SK-N-SH (cell line): ENCODE measurements around the gene ALPI. TPM values are rescaled to one million over a fixed set of nuclear protein-coding genes. Genes with fewer than 3 reads are reported as not detected.

Source experiments
- CTCF ChIA-PET: fragments of 300-600, 350-600 bp; formaldehyde crosslinking; extraction: SDS; loops from one replicate; lab custom pipeline; 2021; lab: Yijun Ruan, JAX
- POLR2A ChIA-PET: fragments of 350-600 bp; sonication (Branson Sonifier 250); formaldehyde crosslinking; extraction: SDS; loops from one replicate; lab custom pipeline; 2020; ENCODE audit warnings: antibody characterized with exemption, inconsistent platforms; lab: Yijun Ruan, JAX
- DNase-seq: peaks from one replicate; pipeline ENCODE4 v3.0.0; 2012
- H2AFZ ChIP-seq: fragments of 200-600 bp; sonication (generic); 2 replicates; pipeline ENCODE4 v1.8.1; 2016; ENCODE audit warnings: antibody characterized with exemption, mild to moderate bottlenecking, low read depth
- H3F3A ChIP-seq: fragments of 200-600 bp; sonication (generic); replicated peaks from 2 replicates; pipeline ENCODE3; 2016; ENCODE audit warnings: antibody characterized with exemption, mild to moderate bottlenecking; ENCODE audit not compliant: insufficient read depth
- H3K27ac ChIP-seq, 2 experiments: fragments of 200-500 bp in 1 of 2; fragments of 200-600 bp in 1 of 2; sonication (Bioruptor generic) in 1 of 2; sonication (generic), shearing (Covaris generic) in 1 of 2; 2 replicates each; pipeline versions ENCODE4 v1.5.1 to v1.6.1; 2014 to 2016; ENCODE audit warnings: low read depth in 2 of 2, inconsistent platforms in 1 of 2, low read length in 1 of 2, mild to moderate bottlenecking in 1 of 2, mixed read lengths in 1 of 2
- H3K27me3 ChIP-seq: fragments of 200-600 bp; sonication (generic), shearing (Covaris generic); 2 replicates; pipeline ENCODE4 v1.6.1; 2016; ENCODE audit warnings: mixed run types; ENCODE audit not compliant: insufficient read depth
- H3K36me3 ChIP-seq, 2 experiments: fragments of 200-500 bp in 1 of 2; fragments of 200-600 bp in 1 of 2; sonication (Bioruptor generic) in 1 of 2; sonication (generic) in 1 of 2; replicated peaks in 1 of 2; 2 replicates each; pipeline versions ENCODE3 to v1.5.1; 2014 to 2016; ENCODE audit warnings: low read length in 1 of 2, mild to moderate bottlenecking in 1 of 2; ENCODE audit not compliant: insufficient read depth in 2 of 2, control insufficient read depth in 1 of 2
- H3K4me1 ChIP-seq, 2 experiments: fragments of 200-500 bp in 1 of 2; fragments of 200-600 bp in 1 of 2; sonication (Bioruptor generic) in 1 of 2; sonication (generic), shearing (Covaris generic) in 1 of 2; 2 replicates each; pipeline versions ENCODE4 v1.5.1 to v1.6.1; 2014 to 2016; ENCODE audit warnings: low read depth in 1 of 2, low read length in 1 of 2, mixed run types in 1 of 2; ENCODE audit not compliant: insufficient read depth in 2 of 2, control insufficient read depth in 1 of 2
- H3K4me2 ChIP-seq: fragments of 200-600 bp; sonication (generic), shearing (Covaris generic); 2 replicates; pipeline ENCODE4 v1.6.1; 2017; ENCODE audit warnings: mixed run types
- H3K4me3 ChIP-seq, 2 experiments: fragments of 200-500 bp in 1 of 2; fragments of 200-600 bp in 1 of 2; sonication (Bioruptor generic) in 1 of 2; sonication (generic), shearing (Covaris generic) in 1 of 2; 2 replicates each; pipeline versions ENCODE4 v1.5.1 to v1.8.1; 2014 to 2016; ENCODE audit warnings: low read depth in 2 of 2, inconsistent platforms in 1 of 2, low read length in 1 of 2, mild to moderate bottlenecking in 1 of 2, mixed read lengths in 1 of 2, moderate library complexity in 1 of 2
- H3K79me2 ChIP-seq: fragments of 200-600 bp; sonication (generic); 2 replicates; pipeline ENCODE4 v1.8.1; 2017; ENCODE audit warnings: mild to moderate bottlenecking; ENCODE audit not compliant: insufficient read depth
- H3K9ac ChIP-seq: fragments of 200-600 bp; sonication (generic); 2 replicates; pipeline ENCODE4 v1.6.1; 2017; ENCODE audit warnings: mixed run types
- H3K9me2 ChIP-seq: fragments of 200-600 bp; sonication (generic); 2 replicates; pipeline ENCODE4 v1.6.1; 2017; ENCODE audit warnings: mixed run types
- H3K9me3 ChIP-seq: fragments of 200-600 bp; sonication (generic); 2 replicates; pipeline ENCODE4 v1.6.1; 2017; ENCODE audit warnings: mixed run types, mild to moderate bottlenecking, moderate library complexity
- H4K20me1 ChIP-seq: fragments of 200-600 bp; sonication (generic); 2 replicates; pipeline ENCODE4 v1.6.1; 2017; ENCODE audit warnings: mild to moderate bottlenecking, mixed run types; ENCODE audit not compliant: insufficient read depth
- CHD2 ChIP-seq: fragments of 150-350 bp; IDR thresholded peaks from 2 replicates; pipeline ENCODE4 v1.6.1; 2018; ENCODE audit warnings: low read length; ENCODE audit not compliant: partially characterized antibody
- FOSL2 ChIP-seq: IDR thresholded peaks from 2 replicates; pipeline ENCODE4 v1.4.0; 2012; ENCODE audit warnings: low read depth, mild to moderate bottlenecking, moderate library complexity, borderline replicate concordance
- FOXJ3 ChIP-seq: sonication (generic); formaldehyde crosslinking; IDR thresholded peaks from 2 replicates; pipeline ENCODE4 v1.5.1; 2020; ENCODE audit warnings: mild to moderate bottlenecking, missing genetic modification reagents
- FOXM1 ChIP-seq: IDR thresholded peaks from 2 replicates; pipeline ENCODE4 v1.4.0; 2012; ENCODE audit warnings: low read depth, mild to moderate bottlenecking
- GABPA ChIP-seq: IDR thresholded peaks from 2 replicates; pipeline ENCODE4 v1.4.0; 2012; ENCODE audit warnings: low read depth, mild to moderate bottlenecking
- GATA2 ChIP-seq: sonication (generic); formaldehyde crosslinking; IDR thresholded peaks from 2 replicates; pipeline ENCODE4 v1.5.0; 2020; ENCODE audit warnings: mild to moderate bottlenecking, missing genetic modification reagents
- POLR2AphosphoS5 ChIP-seq: IDR thresholded peaks from 2 replicates; pipeline ENCODE4 v1.6.1; 2012; ENCODE audit warnings: low read depth, low read length
- RAD21 ChIP-seq: IDR thresholded peaks from 2 replicates; pipeline ENCODE4 v1.6.1; 2012; ENCODE audit warnings: mild to moderate bottlenecking, low read length
- RCOR1 ChIP-seq: fragments of 150-350 bp; IDR thresholded peaks from 2 replicates; pipeline ENCODE4 v1.6.1; 2017; ENCODE audit warnings: antibody characterized with exemption, low read length
- RXRA ChIP-seq: IDR thresholded peaks from 2 replicates; pipeline ENCODE4 v1.4.0; 2012; ENCODE audit warnings: low read depth, mild to moderate bottlenecking, borderline replicate concordance
- SMC3 ChIP-seq: IDR thresholded peaks from 2 replicates; pipeline ENCODE4 v1.6.1; 2012; ENCODE audit warnings: low read depth, low read length, improper control_type of control experiment
- TCF12 ChIP-seq: IDR thresholded peaks from 2 replicates; pipeline ENCODE4 v1.4.0; 2012
- WGBS: methylation state at CpG from one replicate; pipeline ENCODE4 v1.1.6; 2017; ENCODE audit warnings: low lambda C conversion rate; 5-methylcytosine and 5-hydroxymethylcytosine counted together
- polyA plus RNA-seq, 3 experiments: library from polyadenylated mRNA; depleted of rRNA; stranded (reverse); fragments of >200 nt; gene quantifications; 2 replicates each; pipeline ENCODE4 v1.2.3, GENCODE V29; 2012
- TF ChIP-seq, protein P1 (sequence below): IDR thresholded peaks from 2 replicates; pipeline ENCODE4 v1.6.1; 2012; ENCODE audit warnings: mild to moderate bottlenecking, low read depth, low read length, moderate library complexity
- TF ChIP-seq, protein P2 (sequence below): fragments of 200-600 bp; sonication (generic); IDR thresholded peaks from 2 replicates; pipeline ENCODE4 v1.6.1; 2017; ENCODE audit warnings: antibody characterized with exemption, mild to moderate bottlenecking, moderate library complexity
- TF ChIP-seq, protein P3 (sequence below): IDR thresholded peaks from 2 replicates; pipeline ENCODE4 v1.4.0; 2012; ENCODE audit warnings: low read depth, borderline replicate concordance
- TF ChIP-seq, protein P4 (sequence below): IDR thresholded peaks from 2 replicates; pipeline ENCODE4; 2012
- TF ChIP-seq, protein P5 (sequence below): IDR thresholded peaks from 2 replicates; pipeline ENCODE4 v1.4.0; 2012; ENCODE audit warnings: low read depth, borderline replicate concordance

ALPI gene
- polyA plus RNA-seq, 1 of the 3 experiments (the other 2 are of a cell fraction), result not detected

DNA sequence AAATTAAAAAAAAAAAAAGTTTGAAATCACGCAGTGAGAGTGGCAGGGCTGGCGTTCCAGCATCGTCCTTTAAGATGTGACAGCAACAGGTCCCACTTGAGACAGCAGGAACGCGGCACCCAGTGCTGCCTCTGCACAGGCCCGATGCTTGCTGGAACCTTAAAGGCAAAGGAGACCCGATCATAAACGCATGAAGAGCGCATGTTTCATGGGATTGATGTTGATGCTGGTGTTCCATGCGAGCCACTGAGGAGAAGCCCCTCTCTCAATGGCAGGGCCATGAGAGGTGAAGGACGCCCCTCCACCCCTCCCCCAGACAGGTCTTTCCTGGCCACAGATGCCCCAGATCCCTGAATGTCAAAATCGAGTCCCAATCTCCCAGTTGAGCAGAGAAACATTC is 17.9 kb upstream of the ALPI start:
- no peaks in the 10 kb centered on the region for H3K27me3 ChIP-seq
- H3K4me3 ChIP-seq, result no peak overlapping the region
- no peaks in the 10 kb centered on the region for H3F3A ChIP-seq
- ChIA-PET CTCF (interaction anchor here (1.9 to 5.0 kb wide), 2 partner anchors 84 to 536 kb away, joined by 4 to 40 read pairs; no protein-coding TSS in a partner anchor), POLR2A (no interaction called here)
- H3K9me3 ChIP-seq, result no peaks in the 10 kb centered on the region
- peak; percentile 17 for DNase-seq
- H3K36me3 ChIP-seq, result no peaks in the 10 kb centered on the region
- 59% methylated on average over 12 of the region's 12 CpGs for WGBS
- H3K9ac ChIP-seq, result no peak overlapping the region
- no peaks in the 10 kb centered on the region for H4K20me1 ChIP-seq
- no peak overlapping the region for H3K27ac ChIP-seq
- no peak overlapping the region for H2AFZ ChIP-seq
- no peaks in the 10 kb centered on the region for H3K9me2 ChIP-seq
- no peaks in the 10 kb centered on the region; a peak in 1 of 4 replicates for H3K4me1 ChIP-seq
- no peaks in the 10 kb centered on the region for H3K79me2 ChIP-seq
- no peak for TF ChIP-seq RCOR1
- TF ChIP-seq, protein P1, sequence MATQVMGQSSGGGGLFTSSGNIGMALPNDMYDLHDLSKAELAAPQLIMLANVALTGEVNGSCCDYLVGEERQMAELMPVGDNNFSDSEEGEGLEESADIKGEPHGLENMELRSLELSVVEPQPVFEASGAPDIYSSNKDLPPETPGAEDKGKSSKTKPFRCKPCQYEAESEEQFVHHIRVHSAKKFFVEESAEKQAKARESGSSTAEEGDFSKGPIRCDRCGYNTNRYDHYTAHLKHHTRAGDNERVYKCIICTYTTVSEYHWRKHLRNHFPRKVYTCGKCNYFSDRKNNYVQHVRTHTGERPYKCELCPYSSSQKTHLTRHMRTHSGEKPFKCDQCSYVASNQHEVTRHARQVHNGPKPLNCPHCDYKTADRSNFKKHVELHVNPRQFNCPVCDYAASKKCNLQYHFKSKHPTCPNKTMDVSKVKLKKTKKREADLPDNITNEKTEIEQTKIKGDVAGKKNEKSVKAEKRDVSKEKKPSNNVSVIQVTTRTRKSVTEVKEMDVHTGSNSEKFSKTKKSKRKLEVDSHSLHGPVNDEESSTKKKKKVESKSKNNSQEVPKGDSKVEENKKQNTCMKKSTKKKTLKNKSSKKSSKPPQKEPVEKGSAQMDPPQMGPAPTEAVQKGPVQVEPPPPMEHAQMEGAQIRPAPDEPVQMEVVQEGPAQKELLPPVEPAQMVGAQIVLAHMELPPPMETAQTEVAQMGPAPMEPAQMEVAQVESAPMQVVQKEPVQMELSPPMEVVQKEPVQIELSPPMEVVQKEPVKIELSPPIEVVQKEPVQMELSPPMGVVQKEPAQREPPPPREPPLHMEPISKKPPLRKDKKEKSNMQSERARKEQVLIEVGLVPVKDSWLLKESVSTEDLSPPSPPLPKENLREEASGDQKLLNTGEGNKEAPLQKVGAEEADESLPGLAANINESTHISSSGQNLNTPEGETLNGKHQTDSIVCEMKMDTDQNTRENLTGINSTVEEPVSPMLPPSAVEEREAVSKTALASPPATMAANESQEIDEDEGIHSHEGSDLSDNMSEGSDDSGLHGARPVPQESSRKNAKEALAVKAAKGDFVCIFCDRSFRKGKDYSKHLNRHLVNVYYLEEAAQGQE, result no peak
- no peak for TF ChIP-seq FOXM1
- no peak overlapping the region for H3K4me2 ChIP-seq

DNA sequence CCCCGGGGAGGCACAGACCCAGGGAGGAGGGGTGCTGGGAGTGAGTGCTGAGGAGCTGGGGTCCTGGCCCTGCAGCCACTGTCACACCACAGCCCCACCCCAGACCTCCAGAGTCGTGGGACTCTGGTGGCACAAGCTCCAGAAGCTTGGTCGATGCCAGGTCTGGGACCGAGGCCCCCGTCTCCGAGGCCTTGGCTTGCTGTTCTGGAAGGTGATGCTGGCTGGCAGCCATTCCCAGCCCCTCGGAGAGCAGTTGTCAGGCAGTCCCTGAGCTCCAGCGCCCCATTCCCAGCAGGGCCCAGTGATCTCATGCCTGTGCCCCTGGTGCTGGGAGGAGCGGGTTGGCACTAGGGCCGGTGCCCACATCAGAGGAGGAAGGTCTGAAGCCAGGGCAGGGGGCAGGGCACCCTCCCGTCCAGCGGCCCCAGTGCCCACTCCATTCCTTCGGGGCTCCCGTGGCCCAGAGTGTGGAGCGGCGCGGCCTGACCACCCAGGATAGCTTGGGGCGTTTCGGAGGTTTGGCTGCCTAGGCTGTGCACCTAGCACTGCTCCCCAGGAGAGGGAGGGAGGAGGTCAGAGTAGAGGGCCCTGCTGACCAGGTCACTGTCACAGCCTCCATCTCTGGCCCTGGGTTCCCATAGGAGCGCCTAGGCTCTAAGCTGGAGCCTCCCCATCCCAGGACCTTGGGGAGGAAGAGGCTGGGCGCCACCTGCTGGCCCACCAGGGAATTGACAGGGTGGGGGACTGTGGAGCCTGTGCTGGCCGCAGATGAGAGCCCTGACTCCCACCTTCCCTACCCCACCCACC is 16.8 kb upstream of the ALPI start:
- DNase-seq, result peak; percentile 70
- ChIA-PET CTCF (interaction anchor here (0.5 to 4.6 kb wide), 35 partner anchors 9 to 639 kb away, joined by 3 to 49 read pairs (median 4); partner anchors contain the start of genes ALPG, ALPI, NPPC and PRSS56), POLR2A (no interaction called here)
- Histone ChIP-seq H3K4me2 (no peak overlapping the region), H3K79me2 (no peaks in the 10 kb centered on the region), H3K9me2 (no peaks in the 10 kb centered on the region), H4K20me1 (no peaks in the 10 kb centered on the region), H3K9me3 (no peaks in the 10 kb centered on the region), H3F3A (no peaks in the 10 kb centered on the region), H3K36me3 (no peaks in the 10 kb centered on the region), H3K9ac (no peak overlapping the region), H2AFZ (no peak overlapping the region), H3K4me3 (no peak overlapping the region), H3K4me1 (no peaks in the 10 kb centered on the region; a peak in 1 of 4 replicates), H3K27ac (no peak overlapping the region), H3K27me3 (no peaks in the 10 kb centered on the region)
- 56% methylated on average over 8 of the region's 22 CpGs for WGBS
- TF ChIP-seq CHD2 (no peak), SMC3 (peak; percentile 7; the same call in 1 of the 2 replicates), RCOR1 (no peak), GABPA (no peak), GATA2 (CRISPR knock-in tag) (no peak), TCF12 (no peak), FOXJ3 (no peak), RXRA (no peak), FOSL2 (no peak), POLR2AphosphoS5 (no peak), RAD21 (peak; percentile 29)
- TF ChIP-seq, protein P2, sequence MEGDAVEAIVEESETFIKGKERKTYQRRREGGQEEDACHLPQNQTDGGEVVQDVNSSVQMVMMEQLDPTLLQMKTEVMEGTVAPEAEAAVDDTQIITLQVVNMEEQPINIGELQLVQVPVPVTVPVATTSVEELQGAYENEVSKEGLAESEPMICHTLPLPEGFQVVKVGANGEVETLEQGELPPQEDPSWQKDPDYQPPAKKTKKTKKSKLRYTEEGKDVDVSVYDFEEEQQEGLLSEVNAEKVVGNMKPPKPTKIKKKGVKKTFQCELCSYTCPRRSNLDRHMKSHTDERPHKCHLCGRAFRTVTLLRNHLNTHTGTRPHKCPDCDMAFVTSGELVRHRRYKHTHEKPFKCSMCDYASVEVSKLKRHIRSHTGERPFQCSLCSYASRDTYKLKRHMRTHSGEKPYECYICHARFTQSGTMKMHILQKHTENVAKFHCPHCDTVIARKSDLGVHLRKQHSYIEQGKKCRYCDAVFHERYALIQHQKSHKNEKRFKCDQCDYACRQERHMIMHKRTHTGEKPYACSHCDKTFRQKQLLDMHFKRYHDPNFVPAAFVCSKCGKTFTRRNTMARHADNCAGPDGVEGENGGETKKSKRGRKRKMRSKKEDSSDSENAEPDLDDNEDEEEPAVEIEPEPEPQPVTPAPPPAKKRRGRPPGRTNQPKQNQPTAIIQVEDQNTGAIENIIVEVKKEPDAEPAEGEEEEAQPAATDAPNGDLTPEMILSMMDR, result peak; percentile 67
- TF ChIP-seq, protein P3, sequence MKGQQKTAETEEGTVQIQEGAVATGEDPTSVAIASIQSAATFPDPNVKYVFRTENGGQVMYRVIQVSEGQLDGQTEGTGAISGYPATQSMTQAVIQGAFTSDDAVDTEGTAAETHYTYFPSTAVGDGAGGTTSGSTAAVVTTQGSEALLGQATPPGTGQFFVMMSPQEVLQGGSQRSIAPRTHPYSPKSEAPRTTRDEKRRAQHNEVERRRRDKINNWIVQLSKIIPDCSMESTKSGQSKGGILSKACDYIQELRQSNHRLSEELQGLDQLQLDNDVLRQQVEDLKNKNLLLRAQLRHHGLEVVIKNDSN, result no peak
- TF ChIP-seq, protein P4, sequence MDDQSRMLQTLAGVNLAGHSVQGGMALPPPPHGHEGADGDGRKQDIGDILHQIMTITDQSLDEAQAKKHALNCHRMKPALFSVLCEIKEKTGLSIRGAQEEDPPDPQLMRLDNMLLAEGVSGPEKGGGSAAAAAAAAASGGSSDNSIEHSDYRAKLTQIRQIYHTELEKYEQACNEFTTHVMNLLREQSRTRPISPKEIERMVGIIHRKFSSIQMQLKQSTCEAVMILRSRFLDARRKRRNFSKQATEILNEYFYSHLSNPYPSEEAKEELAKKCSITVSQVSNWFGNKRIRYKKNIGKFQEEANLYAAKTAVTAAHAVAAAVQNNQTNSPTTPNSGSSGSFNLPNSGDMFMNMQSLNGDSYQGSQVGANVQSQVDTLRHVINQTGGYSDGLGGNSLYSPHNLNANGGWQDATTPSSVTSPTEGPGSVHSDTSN, result no peak
- TF ChIP-seq, protein P5, sequence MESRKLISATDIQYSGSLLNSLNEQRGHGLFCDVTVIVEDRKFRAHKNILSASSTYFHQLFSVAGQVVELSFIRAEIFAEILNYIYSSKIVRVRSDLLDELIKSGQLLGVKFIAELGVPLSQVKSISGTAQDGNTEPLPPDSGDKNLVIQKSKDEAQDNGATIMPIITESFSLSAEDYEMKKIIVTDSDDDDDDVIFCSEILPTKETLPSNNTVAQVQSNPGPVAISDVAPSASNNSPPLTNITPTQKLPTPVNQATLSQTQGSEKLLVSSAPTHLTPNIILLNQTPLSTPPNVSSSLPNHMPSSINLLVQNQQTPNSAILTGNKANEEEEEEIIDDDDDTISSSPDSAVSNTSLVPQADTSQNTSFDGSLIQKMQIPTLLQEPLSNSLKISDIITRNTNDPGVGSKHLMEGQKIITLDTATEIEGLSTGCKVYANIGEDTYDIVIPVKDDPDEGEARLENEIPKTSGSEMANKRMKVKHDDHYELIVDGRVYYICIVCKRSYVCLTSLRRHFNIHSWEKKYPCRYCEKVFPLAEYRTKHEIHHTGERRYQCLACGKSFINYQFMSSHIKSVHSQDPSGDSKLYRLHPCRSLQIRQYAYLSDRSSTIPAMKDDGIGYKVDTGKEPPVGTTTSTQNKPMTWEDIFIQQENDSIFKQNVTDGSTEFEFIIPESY, result no peak
